ENCODE data around the gene CLDN6. TPM values are rescaled to one million over a fixed set of nuclear protein-coding genes. Genes with fewer than 3 reads are reported as not detected.

The CLDN6 gene
- total and polyA plus RNA-seq, 2 of the 13 experiments (the other 11 are each of a cell fraction or from before 2014, with no cell fraction given), result 5.9 to 7.6 TPM

GRCh38 chr16:3020604-3021448 lies 2.8 kb upstream of the CLDN6 start (continued):
- no peak for TF ChIP-seq ZNF407 (CRISPR knock-in tag; IDR thresholded peaks at IDR 0.05; ENCODE audit: not compliant biosample characterization)
- no peak for TF ChIP-seq TRIM22 (IDR thresholded peaks at IDR 0.05)
- TF ChIP-seq AKAP8 (CRISPR knock-in tag; IDR thresholded peaks at IDR 0.05), result no peak; the same call in 1 of the 2 replicates
- TF ChIP-seq GABPA (IDR thresholded peaks at IDR 0.05; ENCODE audit: low read depth, low read length), result no peak; the same call in 1 of the 2 replicates
- peak; percentile 76 for TF ChIP-seq GABPA (CRISPR knock-in tag; IDR thresholded peaks at IDR 0.05; ENCODE audit: low read depth)
- peak; percentile 94 for TF ChIP-seq JUNB (CRISPR knock-in tag; IDR thresholded peaks at IDR 0.05; ENCODE audit: borderline replicate concordance)
- TF ChIP-seq DRAP1 (CRISPR knock-in tag; IDR thresholded peaks at IDR 0.05), result peak; percentile 14
- no peak for TF ChIP-seq THAP9 (CRISPR knock-in tag; IDR thresholded peaks at IDR 0.05; ENCODE audit: borderline replicate concordance)
- TF ChIP-seq FLYWCH1 (CRISPR knock-in tag; IDR thresholded peaks at IDR 0.05), result 0 out of 2 replicates have a peak, but pooled peaks have one; percentile 17
- no peak for TF ChIP-seq CCAR2 (optimal IDR thresholded peaks at IDR 0.05; ENCODE audit: low read depth, low read length)
- no peak for TF ChIP-seq ZNF354B (CRISPR knock-in tag; IDR thresholded peaks at IDR 0.05)
- 0 out of 2 replicates have a peak, but pooled peaks have one; percentile 26 for TF ChIP-seq MXD3 (CRISPR knock-in tag; IDR thresholded peaks at IDR 0.05)
- peak; percentile 14; the same call in 1 of the 2 replicates for TF ChIP-seq SOX5 (CRISPR knock-in tag; IDR thresholded peaks at IDR 0.05; ENCODE audit: borderline replicate concordance)
- TF ChIP-seq ZNF331 (CRISPR knock-in tag; IDR thresholded peaks at IDR 0.05), result no peak
- TF ChIP-seq ZNF841 (CRISPR knock-in tag; IDR thresholded peaks at IDR 0.05; ENCODE audit: borderline replicate concordance), result no peak
- TF ChIP-seq IKZF1 (IDR thresholded peaks at IDR 0.05), result no peak
